Heart left ventricle (tissue), 16 donors: ENCODE data around the gene IL2RA. TPM values are rescaled to one million over a fixed set of nuclear protein-coding genes. Genes with fewer than 3 reads are reported as not detected.
A peak's percentile ranks its signal among the peaks of the same experiment; 100 is the strongest.
"Not testable (repeated sequence)": the region's sequence is repeated elsewhere in the genome, so short reads cannot be mapped to it uniquely, and the experiment has no call there.

Experiments
- ATAC-seq, 4 donors: fragments of 200-7000 bp; cut with Tn5 transposase; one replicate each; pipeline ENCODE4 v1.9.1; 2020 to 2022; ENCODE audit warnings: moderate library complexity in 4 of 4, mild to moderate bottlenecking in 3 of 4, moderate number of reproducible peaks in 1 of 4
- DNase-seq, 5 donors: peaks; one replicate each; pipeline ENCODE4 v3.0.0-alpha.2; 2020
- H3K27ac ChIP-seq, 12 donors: fragments of 200-600 bp; sonication (generic) in 4 of 12; one replicate each; pipeline versions ENCODE4 v1.5.0 to v1.8.0; 2016 to 2022; ENCODE audit warnings: mild to moderate bottlenecking in 2 of 12
- H3K27me3 ChIP-seq, 9 donors: fragments of 200-600 bp; sonication (generic) in 2 of 9; one replicate each; pipeline versions ENCODE4 v1.5.1 to v1.8.0; 2016 to 2022; ENCODE audit warnings: mild to moderate bottlenecking in 3 of 9
- H3K36me3 ChIP-seq, 9 donors: fragments of 200-600 bp; sonication (generic) in 2 of 9; one replicate each; pipeline versions ENCODE4 v1.5.0 to v1.8.0; 2018 to 2022; ENCODE audit warnings: mild to moderate bottlenecking in 2 of 9
- H3K4me1 ChIP-seq, 12 donors: fragments of 200-600 bp; sonication (generic) in 4 of 12; one replicate each; pipeline versions ENCODE4 v1.5.0 to v1.8.0; 2016 to 2022; ENCODE audit warnings: mild to moderate bottlenecking in 3 of 12
- H3K4me3 ChIP-seq, 12 donors: fragments of 200-600 bp; sonication (generic) in 4 of 12; one replicate each; pipeline versions ENCODE4 v1.5.0 to v1.8.0; 2017 to 2022; ENCODE audit warnings: mild to moderate bottlenecking in 9 of 12, moderate library complexity in 4 of 12
- H3K9me3 ChIP-seq, 12 donors: fragments of 200-600 bp; sonication (generic) in 4 of 12; one replicate each; pipeline versions ENCODE4 v1.5.0 to v1.8.0; 2016 to 2022; ENCODE audit warnings: mild to moderate bottlenecking in 1 of 12
- CTCF ChIP-seq, 12 donors: fragments of 200-600 bp; sonication (generic) in 4 of 12; IDR thresholded peaks; one replicate each; pipeline versions ENCODE4 v1.5.0 to v1.8.0; 2018 to 2022; ENCODE audit warnings: antibody characterized with exemption in 12 of 12, mild to moderate bottlenecking in 5 of 12
- POLR2A ChIP-seq, 2 donors: fragments of 450-650 bp; IDR thresholded peaks; one replicate each; pipeline ENCODE4 v1.6.1; 2017; ENCODE audit warnings: antibody characterized with exemption in 2 of 2, mild to moderate bottlenecking in 2 of 2, moderate library complexity in 2 of 2
- whole genome bisulfite sequencing, 4 donors: extraction: QIAGEN DNeasy Blood & Tissue Kit in 2 of 4; methylation state at CpG; one replicate each; pipeline versions ENCODE4 v1.1.5 to v1.1.7; 2013 to 2018; 5-methylcytosine and 5-hydroxymethylcytosine counted together
- intact Hi-C, 10 donors: fragments of 100-400 bp; cut with DNase I; formaldehyde crosslinking; loops; one replicate each; pipeline versions ENCODE4 v1.11.1 to v1.14.2; 2022
- polyA plus RNA-seq, 2 donors: library from polyadenylated mRNA; stranded (reverse); fragments of 200-250 nt; gene quantifications; one replicate each; pipeline ENCODE4 v1.2.3, GENCODE V29; 2013
- total RNA-seq, 9 donors: library from RNA; depleted of rRNA in 2 of 9; stranded (reverse); fragments of >200 nt in 2 of 9; fragmentation: NEBNext Ultra II Directional in 3 of 9; extraction: Animal tissue kit (Norgen Biotek cat#: 25700) in 3 of 9; gene quantifications; one replicate each; pipeline versions ENCODE4 v1.1.0 to v1.2.4, GENCODE V29; 2016 to 2023
- donor health status: ischemic (EF 13 %, LVEDD 7.1; RV severe dilation, severe dysfunction).
- donor health status: healthy with polysubstance abuse.
- donor health status: DM: no; HTN: yes; CAD: no.
- donor health status: DM: no; HTN: no; CAD: no.
- donor health status: ischemic (EF 25% LVEDD 6.9; RV normal size, moderate dysfunction).
- donor health status: ischemic (EF 25% LVEDD 5.7; RV mildly dilated, moderate dysfunction).
- donor health status: healthy.
- donor health status: DM: yes; HTN: yes; CAD: no.
- donor health status: ischemic (EF 35%, LVEDD 5.7; RV mildly dilated, moderate dysfunction).
- donor health status: nonischemic (EF 11% LVEDD 7.7; RV severe dilation, severe dysfunction).
- donor health status: DM: yes; HTN: yes; CAD: no.
- donor health status: PGD.
- donor health status: ischemic (EF 29% LVEDD 5.4; RV normal size, mild dysfunction).
- donor health status: nonischemic (EF 23%, LVEDD 6.1; RV moderate dilation, normal function).

The IL2RA gene
- total and polyA plus RNA-seq, 11 donors = 0.11 to 11.1 (median 0.90) TPM; not detected in 1

GRCh38 chr10:5964736-5965135 is 97.4 kb downstream of the IL2RA start:
- H3K4me3 ChIP-seq = no peak overlapping the region
- no peaks in the 10 kb centered on the region for H3K27me3 ChIP-seq
- no peak for ATAC-seq
- peak in 1 of 5 donors; percentile 8 for DNase-seq
- no peaks in the 10 kb centered on the region for H3K9me3 ChIP-seq
- 91 to 96% (median 92%) methylated on average over 13 of the region's 13 CpGs for whole genome bisulfite sequencing, 4 donors
- TF ChIP-seq POLR2A (IDR thresholded peaks at IDR 0.05) (no peak), CTCF (IDR thresholded peaks at IDR 0.05) (no peak)
- intact Hi-C loops = no loop called here
- H3K36me3 ChIP-seq = peaks cover 0 to 77% (median 13%) of the 10 kb centered on the region in 9 donors
- H3K4me1 ChIP-seq = peaks cover 0 to 2% (median 0%) of the 10 kb centered on the region in 12 donors
- H3K27ac ChIP-seq = no peak overlapping the region

- peak in 1 of 5 donors; percentile 18 for DNase-seq
- 86 to 94% (median 92%) methylated on average over 10 of the region's 10 CpGs for WGBS, 4 donors
- TF ChIP-seq POLR2A (IDR thresholded peaks at IDR 0.05) (no peak), CTCF (IDR thresholded peaks at IDR 0.05) (no peak)
Observed at GRCh38 chr10:5963591-5963990, 98.6 kb downstream of the IL2RA start.

GRCh38 chr10:5963071-5963470 is 99.1 kb downstream of the IL2RA start:
- 92 to 98% (median 94%) methylated on average over 7 of the region's 7 CpGs for WGBS, 4 donors
- Histone ChIP-seq H3K36me3 (peaks cover 0 to 92% (median 22%) of the 10 kb centered on the region in 9 donors), H3K4me1 (no peaks in the 10 kb centered on the region), H3K27me3 (no peaks in the 10 kb centered on the region), H3K4me3 (no peak overlapping the region), H3K27ac (no peak overlapping the region), H3K9me3 (no peaks in the 10 kb centered on the region)
- no peak for ATAC-seq
- TF ChIP-seq POLR2A (IDR thresholded peaks at IDR 0.05) = no peak
- DNase-seq = peak in 1 of 5 donors; percentile 6
- intact Hi-C loops = no loop called here

More at GRCh38 chr10:5963591-5963990, 98.6 kb downstream of the IL2RA start:
- H3K9me3 ChIP-seq = no peaks in the 10 kb centered on the region
- no peak for ATAC-seq
- peaks cover 0 to 88% (median 22%) of the 10 kb centered on the region in 9 donors for H3K36me3 ChIP-seq
- no peak overlapping the region for H3K4me3 ChIP-seq
- no peaks in the 10 kb centered on the region for H3K27me3 ChIP-seq
- no peak overlapping the region for H3K27ac ChIP-seq
- intact Hi-C loops = no loop called here
- no peaks in the 10 kb centered on the region for H3K4me1 ChIP-seq

- H3K4me3 ChIP-seq, intact Hi-C loops, H3K27me3 ChIP-seq, H3K4me1 ChIP-seq, H3K9me3 ChIP-seq, H3K27ac ChIP-seq, ATAC-seq, DNase-seq: not testable (repeated sequence)
- peaks cover 0 to 96% (median 22%) of the 10 kb centered on the region in 9 donors for H3K36me3 ChIP-seq
- 95 to 98% (median 98%) methylated on average over 9 to 10 of the region's 10 CpGs for WGBS, 4 donors
Observed at GRCh38 chr10:5962358-5962940, 99.7 kb downstream of the IL2RA start.

GRCh38 chr10:5961405-5962100 is 100.6 kb downstream of the IL2RA start:
- peak in 2 of 5 donors; percentile 14 to 24 for DNase-seq
- 85 to 90% (median 87%) methylated on average over 29 of the region's 29 CpGs for WGBS, 4 donors
- TF ChIP-seq POLR2A (IDR thresholded peaks at IDR 0.05) (no peak), CTCF (IDR thresholded peaks at IDR 0.05) (no peak)
- Histone ChIP-seq H3K4me3 (no peak overlapping the region), H3K9me3 (no peaks in the 10 kb centered on the region), H3K4me1 (no peaks in the 10 kb centered on the region), H3K27me3 (no peaks in the 10 kb centered on the region), H3K36me3 (peaks cover 0 to 95% (median 22%) of the 10 kb centered on the region in 9 donors), H3K27ac (no peak overlapping the region)
- ATAC-seq = no peak
- intact Hi-C loops = no loop called here

GRCh38 chr10:5960973-5961275 is 101.2 kb downstream of the IL2RA start:
- H3K4me1 ChIP-seq, H3K9me3 ChIP-seq, ATAC-seq, H3K27ac ChIP-seq, H3K27me3 ChIP-seq, DNase-seq, intact Hi-C loops, H3K4me3 ChIP-seq: not testable (repeated sequence)
- WGBS, 4 donors = 91 to 98% (median 95%) methylated on average over 10 of the region's 10 CpGs
- peaks cover 0 to 95% (median 22%) of the 10 kb centered on the region in 9 donors for H3K36me3 ChIP-seq
